ENCODE data around the gene PSME1.

The PSME1 gene

DNA sequence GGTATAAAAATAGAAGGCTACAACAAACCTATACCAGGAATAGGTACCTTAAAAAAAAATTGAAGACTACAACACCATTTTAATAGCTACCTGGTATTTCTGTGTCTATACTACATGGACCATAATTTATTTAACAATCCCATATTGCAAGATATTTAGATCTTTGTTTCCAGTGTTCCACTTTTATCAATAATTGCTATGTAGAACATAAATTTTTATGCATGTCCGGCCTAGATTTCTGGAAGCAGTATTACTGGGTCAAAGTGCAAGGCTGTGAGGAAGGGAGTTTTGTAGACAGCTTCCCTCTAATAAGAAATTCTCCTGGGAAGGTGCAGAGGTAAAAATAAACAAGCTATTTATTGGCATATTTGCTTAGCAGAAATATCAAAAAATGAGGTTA is 25.5 kb upstream of the PSME1 start:
- TF ChIP-seq FOXM1 (IDR thresholded peaks at IDR 0.05; ENCODE audit: borderline replicate concordance, low read depth) (no peak), ZBTB7A (IDR thresholded peaks at IDR 0.05; ENCODE audit: low read depth) (no peak), NFIC (IDR thresholded peaks at IDR 0.05) (no peak)

DNA sequence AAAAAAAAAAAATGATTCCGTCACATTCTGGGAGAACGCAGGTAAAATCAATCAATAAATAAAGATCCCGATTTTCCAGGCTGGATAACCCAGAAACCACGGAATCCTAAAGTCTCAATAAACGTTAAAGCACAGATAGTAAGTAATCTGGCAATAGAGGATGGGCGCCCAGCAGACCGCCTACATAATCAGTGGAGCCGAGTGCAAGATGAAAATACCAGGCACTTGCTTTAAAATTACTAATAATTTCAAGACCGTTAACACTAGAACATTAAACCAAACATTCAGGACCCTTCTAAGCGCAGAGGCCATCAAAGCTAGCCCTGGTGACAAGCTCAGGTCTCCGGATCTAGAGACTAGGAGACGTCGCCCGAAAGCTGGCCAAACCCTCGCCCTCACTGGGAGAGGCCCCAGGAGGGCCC is 22.6 kb upstream of the PSME1 start:
- no peak for TF ChIP-seq NFIC (IDR thresholded peaks at IDR 0.05)

DNA sequence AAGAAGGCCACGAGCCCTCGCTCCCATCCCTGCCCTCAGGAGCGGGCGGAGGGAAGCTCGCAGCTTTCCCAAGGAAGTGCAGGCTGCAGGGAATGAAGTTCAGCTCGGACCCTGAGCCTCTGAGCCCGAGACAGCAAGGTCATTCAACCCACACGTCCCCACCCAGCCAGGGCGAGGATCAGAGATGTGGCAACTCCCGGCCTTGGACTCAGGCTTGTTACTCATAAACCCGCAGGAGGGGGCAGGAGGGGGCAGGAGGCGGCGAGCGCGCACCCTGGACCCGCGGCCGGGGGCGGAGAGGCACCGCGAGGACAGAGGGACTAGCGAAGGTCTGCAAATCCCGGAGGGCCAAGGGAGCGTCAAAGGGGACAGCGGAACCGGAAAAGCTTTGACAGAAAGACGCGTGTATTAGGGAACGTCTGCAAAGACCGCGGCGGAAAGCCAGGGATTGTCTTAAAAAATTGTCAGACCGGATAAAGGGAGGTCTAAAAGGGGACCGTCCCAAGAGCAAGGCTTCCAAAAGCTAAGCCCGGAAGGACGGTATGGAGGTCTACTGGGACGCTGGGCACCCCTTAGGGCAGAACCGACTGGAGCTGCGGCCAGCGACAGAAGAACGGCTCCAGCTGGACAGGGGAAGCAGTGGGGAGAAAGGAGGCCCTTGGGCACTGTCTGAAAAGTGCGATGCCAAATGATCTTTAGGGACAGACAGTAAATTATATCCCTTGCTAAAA is 22.0 kb upstream of the PSME1 start:
- TF ChIP-seq ZBTB7A (IDR thresholded peaks at IDR 0.05; ENCODE audit: low read depth): no peak
- TF ChIP-seq, protein P1, sequence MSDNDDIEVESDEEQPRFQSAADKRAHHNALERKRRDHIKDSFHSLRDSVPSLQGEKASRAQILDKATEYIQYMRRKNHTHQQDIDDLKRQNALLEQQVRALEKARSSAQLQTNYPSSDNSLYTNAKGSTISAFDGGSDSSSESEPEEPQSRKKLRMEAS (IDR thresholded peaks at IDR 0.05): peak; percentile 77
- TF ChIP-seq EP300 (IDR thresholded peaks at IDR 0.05; ENCODE audit: borderline replicate concordance): no peak
- peak; percentile 73 for TF ChIP-seq TAF1 (IDR thresholded peaks at IDR 0.05; ENCODE audit: low read depth)
- TF ChIP-seq, protein P2, sequence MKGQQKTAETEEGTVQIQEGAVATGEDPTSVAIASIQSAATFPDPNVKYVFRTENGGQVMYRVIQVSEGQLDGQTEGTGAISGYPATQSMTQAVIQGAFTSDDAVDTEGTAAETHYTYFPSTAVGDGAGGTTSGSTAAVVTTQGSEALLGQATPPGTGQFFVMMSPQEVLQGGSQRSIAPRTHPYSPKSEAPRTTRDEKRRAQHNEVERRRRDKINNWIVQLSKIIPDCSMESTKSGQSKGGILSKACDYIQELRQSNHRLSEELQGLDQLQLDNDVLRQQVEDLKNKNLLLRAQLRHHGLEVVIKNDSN (IDR thresholded peaks at IDR 0.05): no peak
- TF ChIP-seq YY1 (IDR thresholded peaks at IDR 0.05; ENCODE audit: low read depth): peak; percentile 14; the same call in 1 of the 2 replicates
- no peak for TF ChIP-seq CREB1 (IDR thresholded peaks at IDR 0.05; ENCODE audit: low read depth)
- TF ChIP-seq FOXM1 (IDR thresholded peaks at IDR 0.05; ENCODE audit: borderline replicate concordance, low read depth): 0 out of 2 replicates have a peak, but pooled peaks have one; percentile 34
- TF ChIP-seq EGR1 (IDR thresholded peaks at IDR 0.05): peak; percentile 62
- TF ChIP-seq CEBPB (IDR thresholded peaks at IDR 0.05): peak; percentile 49; the same call in 1 of the 2 replicates
- TF ChIP-seq TEAD4 (IDR thresholded peaks at IDR 0.05): no peak
- TF ChIP-seq TCF12 (IDR thresholded peaks at IDR 0.05; ENCODE audit: low read depth): no peak
- no peak for TF ChIP-seq RAD21 (IDR thresholded peaks at IDR 0.05; ENCODE audit: low read depth)
- TF ChIP-seq, protein P3, sequence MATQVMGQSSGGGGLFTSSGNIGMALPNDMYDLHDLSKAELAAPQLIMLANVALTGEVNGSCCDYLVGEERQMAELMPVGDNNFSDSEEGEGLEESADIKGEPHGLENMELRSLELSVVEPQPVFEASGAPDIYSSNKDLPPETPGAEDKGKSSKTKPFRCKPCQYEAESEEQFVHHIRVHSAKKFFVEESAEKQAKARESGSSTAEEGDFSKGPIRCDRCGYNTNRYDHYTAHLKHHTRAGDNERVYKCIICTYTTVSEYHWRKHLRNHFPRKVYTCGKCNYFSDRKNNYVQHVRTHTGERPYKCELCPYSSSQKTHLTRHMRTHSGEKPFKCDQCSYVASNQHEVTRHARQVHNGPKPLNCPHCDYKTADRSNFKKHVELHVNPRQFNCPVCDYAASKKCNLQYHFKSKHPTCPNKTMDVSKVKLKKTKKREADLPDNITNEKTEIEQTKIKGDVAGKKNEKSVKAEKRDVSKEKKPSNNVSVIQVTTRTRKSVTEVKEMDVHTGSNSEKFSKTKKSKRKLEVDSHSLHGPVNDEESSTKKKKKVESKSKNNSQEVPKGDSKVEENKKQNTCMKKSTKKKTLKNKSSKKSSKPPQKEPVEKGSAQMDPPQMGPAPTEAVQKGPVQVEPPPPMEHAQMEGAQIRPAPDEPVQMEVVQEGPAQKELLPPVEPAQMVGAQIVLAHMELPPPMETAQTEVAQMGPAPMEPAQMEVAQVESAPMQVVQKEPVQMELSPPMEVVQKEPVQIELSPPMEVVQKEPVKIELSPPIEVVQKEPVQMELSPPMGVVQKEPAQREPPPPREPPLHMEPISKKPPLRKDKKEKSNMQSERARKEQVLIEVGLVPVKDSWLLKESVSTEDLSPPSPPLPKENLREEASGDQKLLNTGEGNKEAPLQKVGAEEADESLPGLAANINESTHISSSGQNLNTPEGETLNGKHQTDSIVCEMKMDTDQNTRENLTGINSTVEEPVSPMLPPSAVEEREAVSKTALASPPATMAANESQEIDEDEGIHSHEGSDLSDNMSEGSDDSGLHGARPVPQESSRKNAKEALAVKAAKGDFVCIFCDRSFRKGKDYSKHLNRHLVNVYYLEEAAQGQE (IDR thresholded peaks at IDR 0.05; ENCODE audit: low read depth): no peak
- TF ChIP-seq NFIC (IDR thresholded peaks at IDR 0.05): no peak

DNA sequence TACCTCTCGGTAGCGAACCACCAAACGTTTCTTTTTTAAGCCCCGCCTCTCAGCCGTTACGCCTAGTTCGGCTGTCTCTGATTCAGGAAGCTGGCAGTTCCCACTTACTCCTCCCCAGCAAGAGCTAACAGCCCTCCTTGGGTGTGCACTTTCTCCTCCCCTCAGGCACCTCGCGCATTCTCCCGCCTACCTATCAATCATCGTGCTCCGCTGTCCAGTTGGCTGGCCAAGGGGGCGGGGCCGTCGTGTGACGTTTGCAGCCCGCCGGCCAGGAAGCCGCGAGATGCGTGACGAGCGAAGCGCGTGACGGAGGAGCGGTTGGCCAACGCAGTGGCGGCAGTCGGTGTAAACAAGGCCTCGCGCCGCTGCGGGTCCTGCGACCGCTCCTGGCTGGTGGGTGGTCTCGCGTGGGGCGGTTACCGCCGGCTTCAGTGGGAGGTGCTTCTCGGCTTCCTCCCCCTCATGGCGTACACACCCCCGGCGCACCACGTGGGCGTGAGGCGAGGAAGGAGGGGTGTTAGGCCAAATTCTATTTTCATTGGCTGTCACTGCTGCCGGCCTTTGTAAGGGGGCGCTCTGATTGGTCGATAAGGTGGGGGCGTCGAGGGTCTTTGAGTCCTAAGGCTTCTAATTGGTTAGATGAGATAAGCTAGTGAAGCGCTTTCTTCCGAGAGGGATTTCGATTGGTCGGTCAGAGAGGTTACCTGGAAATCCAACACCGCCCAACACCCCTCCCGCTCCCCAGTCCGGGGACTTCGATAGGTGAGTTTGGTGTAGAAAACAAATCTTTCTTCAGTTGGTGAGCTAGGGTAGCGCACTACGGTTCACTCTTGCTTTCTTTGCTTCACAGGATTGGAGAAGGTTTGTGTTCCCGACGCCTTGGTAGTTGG is 21.2 kb upstream of the PSME1 start, which contains the start of the genes DCAF11 and NRL:
Gene DCAF11, plus strand, starts transcription at position 246 of the 890 bp plus-strand sequence. CDS start 818 bp downstream, outside the sequence.
Gene NRL, minus strand, starts transcription at position 418 of the 890 bp plus-strand sequence. CDS start 32,101 bp downstream, outside the sequence.
- TF ChIP-seq TEAD4 (IDR thresholded peaks at IDR 0.05): peak; percentile 27; the same call in 1 of the 2 replicates
- TF ChIP-seq EP300 (IDR thresholded peaks at IDR 0.05; ENCODE audit: borderline replicate concordance): no peak; the same call in 1 of the 2 replicates
- no peak; the same call in 1 of the 2 replicates for TF ChIP-seq YY1 (IDR thresholded peaks at IDR 0.05; ENCODE audit: low read depth)
- TF ChIP-seq, protein P2 (IDR thresholded peaks at IDR 0.05): peak; percentile 94
- peak; percentile 94 for TF ChIP-seq EGR1 (IDR thresholded peaks at IDR 0.05)
- TF ChIP-seq TAF1 (IDR thresholded peaks at IDR 0.05; ENCODE audit: low read depth): peak; percentile 54
- TF ChIP-seq, protein P3 (IDR thresholded peaks at IDR 0.05; ENCODE audit: low read depth): no peak
- no peak for TF ChIP-seq ZBTB7A (IDR thresholded peaks at IDR 0.05; ENCODE audit: low read depth)
- TF ChIP-seq CEBPB (IDR thresholded peaks at IDR 0.05): no peak
- TF ChIP-seq RAD21 (IDR thresholded peaks at IDR 0.05; ENCODE audit: low read depth): no peak
- TF ChIP-seq FOXM1 (IDR thresholded peaks at IDR 0.05; ENCODE audit: borderline replicate concordance, low read depth): no peak
- peak; percentile 46; the same call in 1 of the 2 replicates for TF ChIP-seq TCF12 (IDR thresholded peaks at IDR 0.05; ENCODE audit: low read depth)
- TF ChIP-seq CREB1 (IDR thresholded peaks at IDR 0.05; ENCODE audit: low read depth): peak; percentile 87
- TF ChIP-seq, protein P1 (IDR thresholded peaks at IDR 0.05): peak; percentile 96

Data from Ishikawa (cell line).